Upper lobe of right lung (tissue), 1 donor: Measurements from ENCODE around the gene PRKN. TPM values are rescaled to one million over a fixed set of nuclear protein-coding genes. Genes with fewer than 3 reads are reported as not detected.

Experiments
- ATAC-seq: fragments of 200-7000 bp; cut with Tn5 transposase; one replicate; pipeline ENCODE4 v1.9.1; 2020; ENCODE audit warnings: mild to moderate bottlenecking, moderate library complexity
- DNase-seq: peaks from one replicate; pipeline ENCODE4 v3.0.0-alpha.2; 2020
- H3K27ac ChIP-seq: fragments of 200-600 bp; one replicate; pipeline ENCODE4 v1.8.0; 2022
- H3K27me3 ChIP-seq: fragments of 200-600 bp; one replicate; pipeline ENCODE4 v1.8.0; 2022; ENCODE audit warnings: mild to moderate bottlenecking
- H3K36me3 ChIP-seq: fragments of 200-600 bp; one replicate; pipeline ENCODE4 v1.8.0; 2022
- H3K4me1 ChIP-seq: fragments of 200-600 bp; one replicate; pipeline ENCODE4 v1.8.0; 2022
- H3K4me3 ChIP-seq: fragments of 200-600 bp; one replicate; pipeline ENCODE4 v1.8.0; 2022; ENCODE audit warnings: mild to moderate bottlenecking
- H3K9me3 ChIP-seq: fragments of 200-600 bp; one replicate; pipeline ENCODE4 v1.8.0; 2022
- CTCF ChIP-seq: fragments of 200-600 bp; IDR thresholded peaks from one replicate; pipeline ENCODE4 v1.8.0; 2022; ENCODE audit warnings: antibody characterized with exemption
- intact Hi-C: fragments of 100-400 bp; cut with DNase I; formaldehyde crosslinking; loops from one replicate; pipeline ENCODE4 v1.11.0; 2022
- total RNA-seq: library from RNA; stranded (reverse); fragmentation: NEBNext Ultra II Directional; extraction: Animal tissue kit (Norgen Biotek cat#: 25700); gene quantifications from one replicate; pipeline ENCODE4 v1.2.1, GENCODE V29; 2021
- donor health status: DM: no; HTN: yes; CAD: no; lungs with severe emphysema.

Gene PRKN
- total RNA-seq, 1 donor from 2014 or later: 2.7 TPM

- Histone ChIP-seq H3K27me3 (no peaks in the 10 kb centered on the region), H3K9me3 (no peaks in the 10 kb centered on the region), H3K27ac (no peak overlapping the region), H3K4me3 (no peak overlapping the region), H3K36me3 (no peaks in the 10 kb centered on the region), H3K4me1 (no peaks in the 10 kb centered on the region)
- TF ChIP-seq CTCF: no peak
- DNase-seq (no peak), ATAC-seq (no peak)
- intact Hi-C loops: no loop called here
Observed at GRCh38 chr6:161396539-161396938, 1331.0 kb downstream of the PRKN start.

- Histone ChIP-seq H3K4me1 (no peaks in the 10 kb centered on the region), H3K36me3 (no peaks in the 10 kb centered on the region), H3K4me3 (no peak overlapping the region), H3K27me3 (no peaks in the 10 kb centered on the region), H3K27ac (no peak overlapping the region), H3K9me3 (no peaks in the 10 kb centered on the region)
- intact Hi-C loops: no loop called here
- TF ChIP-seq CTCF: no peak
- DNase-seq (no peak), ATAC-seq (no peak)
Observed at GRCh38 chr6:161395716-161396231, 1331.8 kb downstream of the PRKN start.

- TF ChIP-seq CTCF: no peak
- intact Hi-C loops: no loop called here
- DNase-seq (no peak), ATAC-seq (no peak)
- H3K4me1 ChIP-seq: no peaks in the 10 kb centered on the region
- no peak overlapping the region for H3K4me3 ChIP-seq
- H3K9me3 ChIP-seq: no peaks in the 10 kb centered on the region
- no peaks in the 10 kb centered on the region for H3K27me3 ChIP-seq
- no peak overlapping the region for H3K27ac ChIP-seq
- H3K36me3 ChIP-seq: no peaks in the 10 kb centered on the region
Observed at GRCh38 chr6:161394437-161394836, 1333.1 kb downstream of the PRKN start.

GRCh38 chr6:161393839-161394364 is 1333.7 kb downstream of the PRKN start:
- DNase-seq: no peak

GRCh38 chr6:161393292-161393691 is 1334.3 kb downstream of the PRKN start:
- no peak overlapping the region for H3K4me3 ChIP-seq
- no peak for TF ChIP-seq CTCF
- no peaks in the 10 kb centered on the region for H3K36me3 ChIP-seq
- H3K9me3 ChIP-seq: no peaks in the 10 kb centered on the region
- no peak for DNase-seq
- H3K4me1 ChIP-seq: no peaks in the 10 kb centered on the region
- no peak overlapping the region for H3K27ac ChIP-seq
- intact Hi-C loops: no loop called here
- ATAC-seq: no peak
- no peaks in the 10 kb centered on the region for H3K27me3 ChIP-seq

More at GRCh38 chr6:161393839-161394364, 1333.7 kb downstream of the PRKN start:
- Histone ChIP-seq H3K27me3 (no peaks in the 10 kb centered on the region), H3K4me1 (no peaks in the 10 kb centered on the region), H3K36me3 (no peaks in the 10 kb centered on the region), H3K27ac (no peak overlapping the region), H3K4me3 (peak overlapping the region; percentile 8), H3K9me3 (no peaks in the 10 kb centered on the region)
- intact Hi-C loops: no loop called here
- peak; percentile 95 for ATAC-seq
- TF ChIP-seq CTCF: peak; percentile 66

- no peaks in the 10 kb centered on the region for H3K4me1 ChIP-seq
- H3K4me3 ChIP-seq: no peak overlapping the region
- H3K27me3 ChIP-seq: no peaks in the 10 kb centered on the region
- DNase-seq (no peak), ATAC-seq (no peak)
- H3K27ac ChIP-seq: no peak overlapping the region
- no peaks in the 10 kb centered on the region for H3K9me3 ChIP-seq
- no peaks in the 10 kb centered on the region for H3K36me3 ChIP-seq
- intact Hi-C loops: no loop called here
- no peak for TF ChIP-seq CTCF
Observed at GRCh38 chr6:161389756-161390155, 1337.8 kb downstream of the PRKN start.
